8988T (cell line): ENCODE results near the gene CLCN4.

Experiments used
- DNase-seq: peaks from one replicate; pipeline ENCODE4 v3.0.0; 2011

CLCN4 gene

DNA sequence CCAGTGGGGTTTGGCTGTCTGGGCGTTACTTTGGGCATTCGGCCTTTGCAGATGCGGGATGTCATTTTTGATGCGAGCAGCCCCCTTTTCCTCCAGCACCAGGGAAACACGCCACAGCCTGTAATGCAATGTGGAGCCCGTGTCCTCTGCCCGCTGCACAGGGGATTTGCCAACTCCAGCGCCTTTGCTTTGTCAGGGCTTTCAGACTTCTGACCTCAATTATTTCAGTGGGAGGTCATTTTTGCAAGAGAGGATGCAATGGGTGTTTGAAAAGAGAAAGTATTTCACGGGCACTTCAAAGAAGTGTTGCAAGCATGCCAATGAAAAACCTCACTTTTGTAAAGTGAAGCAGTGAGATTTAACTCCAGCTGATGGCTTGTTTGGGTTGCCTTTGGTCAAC lies 11.5 kb downstream of the CLCN4 start:
- no peak for DNase-seq

DNA sequence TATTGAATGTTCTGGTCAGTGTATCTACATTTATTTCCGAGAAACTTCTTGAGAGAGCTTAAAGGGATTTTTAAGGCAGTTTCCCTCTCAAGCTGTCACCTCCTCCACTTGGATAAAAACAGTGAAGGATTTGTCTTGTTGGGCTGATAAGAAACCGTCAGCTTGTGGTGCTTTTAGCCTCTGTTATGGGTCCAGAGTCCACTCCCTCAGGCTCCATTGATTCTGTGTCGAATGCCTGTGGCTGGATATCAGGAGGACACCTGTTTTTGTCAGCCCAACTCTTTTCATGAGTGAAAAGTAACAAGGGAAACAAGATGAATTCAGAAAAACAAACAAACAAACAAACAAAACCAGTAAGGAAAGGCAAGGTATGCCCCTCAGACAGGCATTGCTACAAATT lies 12.4 kb downstream of the CLCN4 start:
- no peak for DNase-seq

DNA sequence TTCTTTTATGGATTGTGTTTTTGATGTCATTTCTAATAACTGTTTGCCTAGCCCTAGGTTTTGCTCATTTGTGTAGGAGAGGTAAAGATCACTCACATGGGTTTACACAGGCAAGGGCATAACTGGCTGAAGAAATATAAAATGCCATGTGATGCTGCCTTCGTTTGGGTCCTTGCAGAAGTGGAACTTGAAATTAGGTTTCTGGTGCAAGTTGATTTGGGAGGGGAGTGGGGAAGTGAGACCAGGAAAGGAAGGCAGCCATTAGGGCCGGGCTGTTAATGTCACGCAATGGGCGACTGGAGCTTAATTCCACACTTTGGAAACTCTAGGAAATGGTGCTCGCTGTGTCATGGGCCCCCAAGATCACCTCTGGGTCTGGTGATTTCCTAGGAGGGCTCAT lies 14.5 kb downstream of the CLCN4 start:
- DNase-seq: no peak

DNA sequence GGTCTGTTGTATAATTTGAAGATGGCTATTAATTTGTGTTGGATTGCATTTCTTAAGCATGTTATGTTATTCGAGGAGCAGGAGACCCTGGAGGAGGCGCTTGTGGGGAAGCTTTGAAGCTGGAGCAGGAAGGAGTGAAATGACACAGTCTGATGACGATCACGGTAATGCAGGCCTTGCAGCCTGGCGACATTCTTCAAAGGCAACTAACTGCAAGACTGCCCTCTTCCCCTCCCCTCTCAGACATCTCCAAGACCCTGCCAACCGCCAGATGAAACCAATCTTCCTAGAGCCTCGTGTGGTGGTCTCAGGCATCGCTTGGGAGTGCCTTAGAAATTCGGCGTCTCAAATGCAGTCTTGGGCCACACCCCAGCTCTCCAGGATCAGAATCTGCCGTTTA lies 16.1 kb downstream of the CLCN4 start:
- DNase-seq: no peak

DNA sequence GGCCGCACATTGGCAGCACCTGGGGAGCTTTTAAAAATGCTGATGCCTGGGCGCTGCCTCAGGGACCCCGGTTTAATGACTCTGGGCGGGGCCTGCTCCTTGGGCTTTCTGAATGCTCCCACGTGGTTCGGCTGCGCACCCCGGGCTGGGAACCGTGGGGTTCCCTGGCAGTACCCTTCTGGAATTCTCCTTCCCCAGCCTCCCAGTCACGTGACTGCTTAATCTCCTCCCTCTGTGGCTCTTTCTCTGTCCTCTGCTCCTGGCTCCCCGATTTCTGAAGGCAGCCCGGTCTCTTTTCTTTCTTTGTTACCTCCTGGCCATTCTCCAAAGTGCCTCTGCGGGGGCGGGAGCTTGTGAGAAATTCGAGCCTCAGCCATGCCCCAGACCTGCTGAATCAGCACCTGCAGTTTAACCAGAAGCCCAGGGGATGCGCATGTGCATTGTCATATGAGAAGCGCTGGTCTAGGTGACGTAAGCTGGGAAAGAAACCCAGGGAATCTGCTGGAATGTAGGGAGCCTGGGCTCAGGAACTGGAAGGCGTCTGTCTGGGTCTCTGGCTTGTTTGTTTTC lies 16.6 kb downstream of the CLCN4 start:
- DNase-seq: no peak

DNA sequence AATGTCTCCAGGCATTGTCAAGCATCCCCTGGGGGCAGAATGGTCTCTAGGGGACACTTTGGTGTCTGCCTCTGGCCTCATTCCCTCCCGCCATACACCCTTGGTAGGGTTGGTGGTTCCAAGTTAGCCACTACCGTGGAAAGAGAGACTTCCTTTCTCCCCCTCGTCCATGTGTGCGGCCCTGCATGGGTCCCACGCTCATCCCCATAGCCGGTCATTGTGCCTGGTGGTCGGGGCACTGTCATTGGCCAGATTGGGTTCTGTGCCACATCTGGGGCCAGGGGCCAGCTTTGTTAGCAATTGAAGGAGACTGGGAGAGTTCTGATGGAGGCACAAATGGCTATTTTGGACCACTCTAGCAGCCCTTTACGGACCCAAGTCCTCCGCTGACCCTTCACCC lies 17.3 kb downstream of the CLCN4 start:
- no peak for DNase-seq

DNA sequence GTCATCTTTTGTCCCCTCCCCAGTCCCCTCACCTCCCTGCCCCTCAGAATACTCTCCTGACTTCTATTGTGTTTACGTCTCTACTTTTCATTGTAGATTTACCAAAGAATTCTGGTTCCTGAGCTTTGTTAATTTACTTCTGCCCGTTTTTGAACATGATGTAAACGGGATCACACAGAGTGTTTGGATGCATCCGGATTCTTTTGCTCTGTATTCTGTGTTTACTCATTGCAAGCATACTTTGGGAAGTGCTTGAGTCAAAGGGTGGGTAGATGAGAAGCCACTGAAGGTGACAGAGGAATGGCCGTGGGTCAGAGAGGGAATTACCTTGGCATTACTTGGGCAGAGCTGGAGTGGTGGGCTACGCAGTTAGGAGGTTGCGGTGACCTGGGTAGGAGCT lies 18.0 kb downstream of the CLCN4 start:
- no peak for DNase-seq

DNA sequence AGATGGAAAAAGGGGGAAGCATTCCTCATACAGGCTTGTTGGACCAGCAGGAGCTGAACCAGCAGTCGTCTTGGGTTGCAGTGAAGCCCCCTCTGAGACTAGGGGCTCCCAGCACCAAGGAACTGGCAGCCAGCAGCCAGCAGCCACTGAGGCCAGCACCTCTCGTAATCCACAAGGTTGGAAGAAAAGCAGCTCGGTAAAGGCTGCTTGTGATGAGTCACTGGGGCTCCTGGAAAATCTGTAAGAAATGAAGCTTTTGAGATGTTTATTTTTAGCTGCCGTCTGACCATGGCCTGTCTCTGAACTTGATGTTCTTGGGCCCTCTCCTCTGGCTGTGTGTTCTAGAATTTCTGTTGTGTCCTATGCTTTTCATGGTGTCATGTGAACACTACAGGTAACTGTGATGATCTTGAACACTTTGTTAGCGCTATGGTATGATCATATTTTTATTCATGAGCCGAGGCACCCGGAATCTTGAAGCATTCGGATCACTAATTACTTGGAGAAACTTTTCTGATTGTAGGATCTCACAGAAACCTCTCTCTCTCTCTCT lies 18.6 kb downstream of the CLCN4 start:
- DNase-seq: no peak

DNA sequence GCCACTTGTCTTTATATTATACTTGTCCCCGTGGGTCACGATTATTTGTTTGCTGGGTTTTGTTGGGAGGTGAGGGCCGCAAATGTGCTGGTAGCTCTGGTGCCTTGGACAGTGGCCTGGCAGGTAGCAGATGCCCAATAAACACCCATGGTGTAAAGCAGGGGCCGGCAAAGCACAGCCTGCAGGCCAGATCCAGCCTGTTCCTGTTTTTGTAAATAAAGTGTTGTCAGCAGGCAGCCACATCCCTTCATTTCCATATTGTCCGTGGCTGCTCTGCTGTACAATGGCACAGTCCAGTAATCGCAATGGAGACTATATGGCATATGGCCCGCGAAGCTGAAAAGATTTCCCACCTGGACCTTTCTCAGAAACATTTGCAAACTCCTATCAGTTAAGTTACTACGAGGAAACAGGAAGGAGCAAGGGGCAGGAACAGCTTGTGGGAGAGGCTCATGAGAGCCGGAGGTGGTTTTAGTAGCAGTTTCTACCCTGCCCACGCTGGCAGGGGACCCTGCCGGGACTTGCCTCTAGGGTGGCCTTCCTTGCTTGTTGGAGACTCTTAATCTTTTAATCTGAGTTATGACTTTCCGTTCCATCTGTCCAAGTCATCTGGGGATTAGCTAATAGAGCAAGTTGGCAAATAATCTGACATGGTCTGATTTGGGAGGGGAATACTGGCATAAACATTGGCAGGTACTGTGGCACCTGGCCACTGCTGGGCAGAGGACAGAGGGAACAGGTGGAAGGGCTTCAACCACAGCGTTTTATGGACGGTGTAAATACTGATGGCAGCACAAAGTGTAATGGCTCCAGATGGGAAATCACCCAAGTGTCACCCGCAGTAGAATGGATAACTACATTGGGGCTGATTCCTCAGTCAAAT lies 19.6 kb downstream of the CLCN4 start:
- DNase-seq: no peak

DNA sequence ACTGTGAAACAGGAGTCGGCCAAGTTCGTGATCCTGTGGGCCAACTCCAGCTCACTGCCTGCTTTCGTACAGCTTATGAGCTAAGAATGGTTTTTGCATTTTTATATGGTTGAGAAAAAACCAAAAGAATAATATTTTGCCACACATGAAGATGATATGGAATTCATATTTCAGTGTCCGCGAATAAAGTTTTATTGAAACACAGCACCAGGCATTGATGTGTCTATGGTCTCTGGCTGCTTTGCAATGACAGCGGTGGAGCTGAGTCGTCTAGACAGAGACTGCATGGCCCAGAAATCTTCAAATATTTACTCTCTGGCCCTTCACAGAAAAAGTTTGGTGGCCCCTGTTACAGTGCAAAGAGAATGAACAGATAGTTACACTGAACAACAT lies 20.2 kb downstream of the CLCN4 start:
- DNase-seq: no peak

DNA sequence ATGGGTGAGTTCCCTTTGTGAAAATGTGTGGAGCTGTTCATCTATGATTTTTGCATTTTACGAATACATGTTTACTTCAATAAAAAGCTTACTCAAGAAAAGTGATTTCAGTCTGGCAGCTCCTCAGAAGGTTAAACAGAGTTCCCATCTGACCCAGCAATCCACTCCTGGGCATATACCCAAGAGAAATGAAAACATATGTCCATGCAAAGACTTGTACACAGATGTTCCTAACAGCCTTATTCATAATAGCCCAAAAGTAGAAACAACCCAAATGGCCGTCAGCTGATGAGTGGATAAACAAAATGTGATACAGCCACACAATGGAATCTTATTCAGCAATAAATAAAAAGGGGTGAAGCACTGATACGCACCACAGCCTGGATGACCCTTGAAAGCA lies 20.8 kb downstream of the CLCN4 start:
- DNase-seq: no peak

DNA sequence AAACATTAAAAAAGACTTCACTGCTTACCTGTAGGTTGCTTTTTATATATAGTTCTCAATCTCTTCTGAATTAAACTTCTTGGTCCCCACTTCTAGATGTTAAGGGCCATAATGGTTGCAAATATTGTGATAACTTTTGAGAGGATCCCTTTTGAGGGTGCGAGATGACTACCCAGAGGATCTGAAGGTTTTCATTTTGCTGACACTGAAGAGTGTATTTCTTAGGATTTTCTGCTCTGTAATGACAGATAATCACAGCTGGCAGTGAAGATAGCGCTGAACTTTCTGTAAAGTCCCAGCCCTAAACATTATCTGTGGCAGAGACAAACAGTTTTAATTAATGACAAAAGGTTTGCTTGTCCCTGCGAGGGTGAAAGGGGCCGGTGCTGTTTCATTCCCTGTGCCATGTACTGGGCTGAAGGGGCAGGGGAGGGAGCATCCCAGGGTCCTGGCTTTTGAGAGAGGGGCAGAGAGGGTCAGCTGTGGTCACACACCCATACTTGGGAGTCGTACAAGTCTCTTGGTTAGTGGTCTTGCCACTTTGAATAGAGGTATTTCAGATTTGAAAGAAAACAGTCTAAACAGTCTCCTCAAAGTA lies 22.2 kb downstream of the CLCN4 start:
- DNase-seq: no peak

DNA sequence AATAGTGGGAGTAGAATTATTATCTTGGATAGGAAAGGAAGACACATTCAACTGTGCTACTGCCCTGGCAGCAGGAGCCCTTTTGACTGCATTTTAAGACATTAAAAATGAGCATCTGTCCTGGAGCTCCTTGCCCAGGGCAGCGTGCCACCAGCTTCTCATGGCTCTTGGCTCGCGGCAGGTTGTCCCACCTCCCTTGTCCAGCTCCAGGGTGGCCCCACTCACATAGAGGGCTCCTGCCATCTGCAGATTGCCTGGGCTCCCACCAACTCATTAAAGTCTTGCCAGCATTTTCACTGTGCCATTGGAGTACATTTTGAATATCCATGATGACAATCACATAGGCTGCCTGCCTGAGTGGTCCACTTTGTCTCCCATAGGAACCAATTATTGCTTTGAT lies 27.0 kb downstream of the CLCN4 start:
- DNase-seq: no peak

DNA sequence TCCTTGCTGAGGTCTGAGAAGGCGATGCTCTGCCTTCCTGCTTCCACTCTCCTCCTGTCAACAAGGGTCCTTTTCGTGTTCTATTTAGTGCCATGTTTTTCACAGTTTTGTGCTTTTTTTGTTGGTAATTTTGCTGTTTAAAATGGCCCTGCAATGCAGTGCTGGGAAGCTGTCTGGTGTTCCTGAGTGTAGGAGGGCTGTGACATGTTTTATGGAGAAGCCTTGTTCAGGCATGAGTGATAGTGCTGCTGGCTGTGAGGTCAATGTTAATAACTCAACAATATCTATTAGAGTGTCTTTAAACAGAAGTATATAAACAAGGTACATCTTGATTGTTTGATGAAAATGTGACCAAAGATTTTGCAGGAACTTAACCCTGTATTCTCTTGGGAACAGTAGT lies 27.6 kb downstream of the CLCN4 start:
- no peak for DNase-seq

DNA sequence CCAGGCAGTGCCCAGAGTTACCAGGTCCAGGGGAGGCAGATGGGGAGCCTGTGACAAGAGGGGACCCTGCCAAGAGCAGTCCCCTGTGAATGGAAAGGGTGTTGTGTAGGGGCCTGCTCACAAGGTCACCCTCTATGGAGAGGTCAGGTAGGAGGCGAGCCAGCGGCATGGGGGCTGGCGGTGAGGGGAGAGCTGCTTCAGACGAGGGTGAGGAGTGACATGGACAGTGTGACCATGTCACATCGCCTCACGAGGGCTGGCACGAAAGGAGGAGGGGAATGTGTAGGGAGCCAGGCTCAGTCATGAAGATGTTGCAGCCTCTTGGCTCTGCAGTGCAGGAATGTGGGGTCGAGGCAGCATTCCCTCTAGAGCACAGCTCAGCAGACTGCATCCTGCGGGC lies 29.6 kb downstream of the CLCN4 start:
- DNase-seq: no peak

DNA sequence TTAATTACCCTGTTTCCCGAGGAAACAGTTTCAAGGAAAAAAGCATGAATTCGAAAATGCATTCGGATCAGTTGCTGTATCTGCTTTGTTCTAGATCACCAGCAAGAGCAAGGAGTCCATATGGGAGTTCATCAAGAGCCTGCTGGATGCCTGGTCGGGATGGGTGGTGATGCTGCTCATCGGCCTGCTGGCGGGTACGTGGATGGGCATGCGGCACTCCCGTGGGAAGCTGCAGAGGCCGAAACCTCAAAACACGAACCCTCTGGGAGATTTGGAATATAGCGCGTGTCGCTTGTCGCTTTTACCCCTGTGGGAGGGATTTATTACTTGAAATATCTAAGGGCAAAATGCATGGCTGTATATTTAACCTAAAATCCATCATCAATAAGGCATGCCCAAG lies 30.6 kb downstream of the CLCN4 start:
- DNase-seq: no peak

DNA sequence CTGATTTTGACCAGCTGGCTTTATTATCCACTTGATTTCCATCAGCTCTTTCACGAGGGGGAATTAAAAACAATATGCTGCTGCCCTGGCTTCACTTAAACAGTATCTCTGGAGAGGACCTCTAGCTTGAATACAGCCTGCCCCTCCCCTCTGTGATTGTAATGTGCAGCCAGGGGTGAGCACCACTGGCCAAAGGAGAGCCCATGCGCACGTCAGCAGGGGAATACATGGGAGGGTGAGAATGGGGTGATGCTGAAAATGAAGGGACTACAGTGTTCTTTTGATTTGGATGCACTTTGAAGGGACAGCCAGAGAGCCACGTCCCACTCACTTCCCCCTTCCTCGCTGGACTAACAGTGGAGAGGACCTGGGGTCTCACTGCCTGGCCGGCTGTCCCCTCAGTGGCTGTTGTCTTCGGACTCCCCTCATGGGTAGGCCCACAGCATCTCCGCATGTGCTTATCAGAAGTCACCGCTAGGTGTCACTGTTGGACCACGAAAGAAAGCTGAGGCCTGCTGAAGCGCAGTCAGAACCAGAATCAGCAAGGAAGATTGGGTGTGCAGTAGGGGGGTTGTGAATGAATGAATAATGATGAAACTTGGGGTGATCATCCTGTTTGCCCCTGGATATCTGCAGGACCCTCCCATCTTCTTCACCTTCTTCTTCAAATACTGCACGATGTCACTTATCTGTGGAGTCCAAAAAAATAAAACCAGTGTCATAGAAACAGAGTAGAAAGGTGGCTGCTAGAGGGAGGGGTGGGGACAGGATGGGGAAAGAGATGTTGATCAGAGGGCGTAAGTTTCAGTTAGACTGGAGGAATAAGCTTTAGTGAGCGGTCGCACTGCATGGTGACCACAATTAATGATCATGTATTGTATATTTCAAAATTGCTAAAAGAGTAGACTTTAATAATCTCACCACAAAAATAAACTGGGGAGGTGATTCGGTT lies 32.8 kb downstream of the CLCN4 start:
- DNase-seq: peak; percentile 42

DNA sequence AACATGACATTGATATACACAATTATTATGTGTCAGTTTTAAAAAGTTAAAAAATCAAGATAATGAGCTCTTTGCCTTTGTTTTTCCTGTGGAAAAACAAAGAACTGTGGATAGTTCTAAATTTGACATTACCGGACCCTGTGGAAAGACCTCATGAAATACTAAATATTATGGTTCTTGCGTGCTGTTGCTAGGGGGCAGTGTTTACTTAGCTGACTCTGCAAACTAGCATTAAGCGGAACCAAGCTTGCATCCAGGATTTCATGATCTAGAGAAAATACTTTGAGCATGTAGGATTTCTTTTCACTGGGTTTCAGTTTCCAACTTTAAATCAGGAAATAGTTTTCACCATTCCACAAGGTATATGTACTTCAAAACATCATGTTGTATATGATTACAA lies 33.6 kb downstream of the CLCN4 start:
- no peak for DNase-seq

DNA sequence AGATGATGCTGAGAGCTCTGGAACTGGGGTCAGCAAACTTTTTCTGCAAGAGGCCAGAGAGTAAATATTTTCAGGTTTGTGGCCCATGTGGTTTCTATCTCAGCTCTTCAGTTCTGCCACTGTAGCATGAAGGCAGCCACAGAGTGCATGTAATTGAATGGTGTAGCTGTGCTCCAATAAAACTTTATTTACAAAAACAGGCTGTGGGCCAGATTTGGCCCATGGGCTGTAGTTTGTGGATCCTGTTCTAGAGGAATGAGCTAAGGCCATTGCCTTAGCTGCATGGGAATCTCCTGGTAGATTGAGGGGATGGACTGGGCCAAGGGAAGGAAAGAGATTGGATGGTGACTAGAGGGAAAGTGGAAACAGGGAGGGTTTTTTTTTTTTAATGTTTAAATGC lies 36.8 kb downstream of the CLCN4 start:
- DNase-seq: no peak

DNA sequence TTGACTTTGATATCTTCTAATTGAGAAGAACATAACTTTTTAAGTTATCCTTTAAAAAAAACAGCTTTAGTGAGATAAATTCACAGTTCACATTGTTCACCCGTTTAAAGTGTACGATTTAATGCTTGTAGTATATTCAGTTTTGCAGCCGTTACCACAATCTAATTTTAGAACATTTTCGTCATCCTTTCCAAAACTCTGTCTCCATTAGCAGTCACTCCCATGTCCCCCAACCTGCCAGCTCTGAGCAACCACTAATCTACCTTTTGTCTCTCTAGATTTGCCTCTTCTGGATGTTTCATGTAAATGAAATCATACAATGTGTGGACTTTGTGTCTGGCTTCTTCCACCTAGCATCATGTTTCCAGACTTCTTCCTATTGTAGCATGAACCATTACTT lies 38.6 kb downstream of the CLCN4 start:
- DNase-seq: no peak

DNA sequence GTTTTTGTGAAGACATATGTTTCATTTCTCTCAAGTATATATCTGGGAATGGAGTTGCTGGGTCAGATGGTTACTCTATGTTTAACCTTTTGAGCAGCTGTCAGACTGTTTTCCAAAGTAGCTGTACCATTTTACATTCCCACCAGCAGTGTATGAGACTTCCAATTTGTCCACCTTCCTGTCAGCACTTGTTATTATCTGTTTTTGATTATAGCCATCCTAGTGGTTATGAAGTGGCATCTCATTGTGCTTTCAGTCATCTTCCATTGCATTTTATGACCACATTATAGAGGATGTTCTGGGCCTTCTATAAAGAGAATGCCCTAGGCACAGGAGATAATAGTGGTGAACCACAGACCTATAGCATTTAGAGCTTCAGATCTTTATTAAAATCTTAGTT lies 39.2 kb downstream of the CLCN4 start:
- no peak for DNase-seq

DNA sequence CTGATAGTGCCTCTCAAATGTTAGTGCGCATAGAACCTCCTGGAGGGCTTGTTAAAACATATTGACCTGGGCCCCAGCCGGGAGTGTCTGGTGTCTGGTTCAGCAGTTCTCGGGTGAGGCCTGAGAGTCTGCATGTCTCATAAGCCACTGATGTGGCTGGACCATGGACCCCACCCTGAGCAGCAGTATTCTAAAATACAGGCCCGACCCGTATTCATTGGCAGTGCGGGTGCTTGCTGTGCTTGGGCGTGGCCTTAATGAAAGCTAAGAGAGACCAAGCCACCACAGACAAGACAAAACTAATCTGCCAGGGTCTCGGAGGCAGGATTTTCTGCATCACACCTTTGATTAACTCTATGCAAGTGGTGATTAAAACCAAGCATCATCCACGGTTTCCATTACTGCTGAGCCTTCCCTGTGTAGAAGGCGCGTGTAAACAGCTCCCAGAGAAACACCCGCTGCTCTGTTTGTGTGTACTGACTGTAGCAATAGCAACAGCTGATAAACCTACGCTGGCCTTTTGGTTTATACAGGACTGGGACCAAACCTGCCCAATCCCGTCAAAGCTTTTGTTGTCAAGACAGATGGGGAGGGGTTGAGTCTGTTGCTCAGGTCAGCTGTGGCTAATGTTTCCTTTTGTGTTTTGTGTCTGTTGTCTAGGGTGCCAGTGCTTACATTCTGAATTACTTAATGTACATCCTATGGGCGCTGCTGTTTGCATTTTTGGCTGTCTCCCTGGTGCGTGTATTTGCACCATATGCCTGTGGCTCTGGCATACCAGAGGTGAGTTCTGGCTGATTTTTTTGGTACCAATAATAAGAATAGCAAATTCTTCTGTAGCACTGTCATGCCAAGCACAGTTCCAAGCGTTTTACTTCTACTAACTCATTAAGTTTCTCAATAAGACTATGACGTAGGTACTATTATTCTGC lies 40.8 kb downstream of the CLCN4 start:
- DNase-seq: no peak
